T1000 (cell line): ENCODE results near the gene MON1A.
"Not testable (repeated sequence)": the region's sequence is repeated elsewhere in the genome, so short reads cannot be mapped to it uniquely, and the experiment has no call there.

Source experiments
- DNase-seq: peaks from one replicate; lab custom pipeline; 2025; ENCODE audit warnings: mixed read lengths; lab: John Stamatoyannopoulos, UW

The MON1A gene, protein sequence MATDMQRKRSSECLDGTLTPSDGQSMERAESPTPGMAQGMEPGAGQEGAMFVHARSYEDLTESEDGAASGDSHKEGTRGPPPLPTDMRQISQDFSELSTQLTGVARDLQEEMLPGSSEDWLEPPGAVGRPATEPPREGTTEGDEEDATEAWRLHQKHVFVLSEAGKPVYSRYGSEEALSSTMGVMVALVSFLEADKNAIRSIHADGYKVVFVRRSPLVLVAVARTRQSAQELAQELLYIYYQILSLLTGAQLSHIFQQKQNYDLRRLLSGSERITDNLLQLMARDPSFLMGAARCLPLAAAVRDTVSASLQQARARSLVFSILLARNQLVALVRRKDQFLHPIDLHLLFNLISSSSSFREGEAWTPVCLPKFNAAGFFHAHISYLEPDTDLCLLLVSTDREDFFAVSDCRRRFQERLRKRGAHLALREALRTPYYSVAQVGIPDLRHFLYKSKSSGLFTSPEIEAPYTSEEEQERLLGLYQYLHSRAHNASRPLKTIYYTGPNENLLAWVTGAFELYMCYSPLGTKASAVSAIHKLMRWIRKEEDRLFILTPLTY

DNA sequence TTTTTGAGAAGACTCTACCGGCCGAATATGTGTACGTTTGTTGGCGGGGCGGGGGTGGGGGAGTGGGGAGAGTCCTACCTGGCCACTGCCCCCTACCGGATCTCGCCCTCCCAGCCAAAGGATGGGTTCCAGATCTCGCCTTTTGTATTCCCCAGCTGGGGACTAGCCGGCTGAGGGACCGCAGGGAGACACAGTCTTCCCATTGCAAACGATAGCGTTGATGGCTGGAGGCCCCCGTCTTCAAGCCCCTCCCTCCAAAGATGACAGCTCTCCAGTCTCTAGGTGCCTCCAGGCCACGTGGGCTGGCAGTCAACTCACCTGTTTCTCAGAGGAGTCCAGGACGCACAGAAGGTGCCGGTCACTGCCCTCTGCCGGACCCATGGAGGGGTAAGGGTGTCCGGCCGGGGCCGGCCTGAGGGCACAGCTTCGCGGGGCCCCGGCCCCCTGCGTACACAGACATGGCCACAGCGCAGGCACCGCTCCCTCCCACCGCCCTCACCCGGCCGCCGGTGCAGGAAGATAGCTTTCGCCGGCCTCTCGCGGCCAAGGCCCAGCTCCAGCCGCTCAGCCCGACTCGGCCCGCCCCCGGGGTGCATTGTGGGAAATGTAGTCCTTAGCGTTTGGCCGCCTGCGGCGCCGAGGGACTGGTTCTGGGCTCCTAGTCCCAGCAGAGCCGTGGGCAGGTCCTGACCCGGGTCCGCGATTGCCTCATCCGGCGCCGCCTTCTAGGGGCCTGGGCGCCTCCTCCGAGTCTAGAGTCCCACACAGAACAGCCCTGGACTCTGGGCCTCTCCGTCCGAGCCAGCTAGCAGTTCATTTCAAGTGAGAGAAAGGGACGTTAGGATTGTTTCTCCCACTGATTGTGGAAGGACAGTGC is at the start of gene MON1A:
Gene MON1A, minus strand, starts transcription at position 521 of the 877 bp plus-strand sequence. CDS start 16,465 bp downstream, outside the sequence.
- peak; percentile 92 for DNase-seq

DNA sequence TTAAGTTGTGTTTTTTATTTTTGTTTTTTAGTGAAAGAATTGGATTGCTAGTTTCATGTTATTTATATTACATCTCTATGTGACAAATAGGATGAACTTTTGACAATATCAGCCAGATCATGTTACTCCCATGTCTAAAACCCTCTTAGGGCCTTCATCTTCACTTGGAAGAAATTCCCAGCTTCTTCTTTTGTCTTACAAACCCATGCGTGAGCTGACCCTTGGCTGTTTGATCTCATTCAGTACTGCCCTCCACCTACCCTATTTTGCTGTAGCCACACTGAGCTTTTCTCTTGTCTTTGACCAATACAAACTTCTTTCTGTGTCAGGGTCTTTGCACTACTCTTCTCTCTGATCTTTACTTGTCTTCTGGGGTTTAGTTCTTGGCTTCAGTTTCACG is 47.3 kb upstream of the MON1A start:
- DNase-seq: no peak

DNA sequence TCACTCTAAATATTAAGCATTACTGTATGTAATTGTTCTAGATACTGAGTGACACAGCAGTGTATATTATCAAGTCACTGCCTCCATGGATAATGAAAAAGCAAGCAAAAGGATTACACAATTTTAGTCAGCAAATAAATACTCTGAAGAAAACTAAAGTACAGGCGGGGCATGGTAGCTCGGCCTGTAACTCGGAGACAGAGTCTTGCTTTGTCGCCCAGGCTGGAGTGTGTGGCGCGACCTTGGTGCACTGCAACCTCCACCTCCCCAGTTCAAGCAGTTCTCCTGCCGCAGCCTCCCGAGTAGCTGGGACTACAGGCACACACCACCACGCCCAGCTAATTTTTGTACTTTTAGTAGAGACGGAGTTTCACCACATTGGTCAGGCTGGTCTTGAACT is 43.0 kb upstream of the MON1A start:
- no peak for DNase-seq

DNA sequence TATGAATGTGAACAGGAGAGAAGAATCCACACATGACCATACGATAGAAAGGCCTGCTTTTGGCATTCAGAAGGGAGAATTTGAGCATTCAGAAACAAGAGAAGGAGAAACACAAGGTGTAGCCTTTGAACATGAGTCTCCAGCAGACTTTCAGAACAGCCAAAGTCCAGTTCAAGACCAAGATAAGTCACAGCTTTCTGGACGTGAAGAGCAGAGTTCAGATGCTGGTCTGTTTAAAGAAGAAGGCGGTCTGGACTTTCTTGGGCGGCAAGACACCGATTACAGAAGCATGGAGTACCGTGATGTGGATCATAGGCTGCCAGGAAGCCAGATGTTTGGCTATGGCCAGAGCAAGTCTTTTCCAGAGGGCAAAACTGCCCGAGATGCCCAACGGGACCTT is 38.7 kb upstream of the MON1A start:
- DNase-seq: no peak

DNA sequence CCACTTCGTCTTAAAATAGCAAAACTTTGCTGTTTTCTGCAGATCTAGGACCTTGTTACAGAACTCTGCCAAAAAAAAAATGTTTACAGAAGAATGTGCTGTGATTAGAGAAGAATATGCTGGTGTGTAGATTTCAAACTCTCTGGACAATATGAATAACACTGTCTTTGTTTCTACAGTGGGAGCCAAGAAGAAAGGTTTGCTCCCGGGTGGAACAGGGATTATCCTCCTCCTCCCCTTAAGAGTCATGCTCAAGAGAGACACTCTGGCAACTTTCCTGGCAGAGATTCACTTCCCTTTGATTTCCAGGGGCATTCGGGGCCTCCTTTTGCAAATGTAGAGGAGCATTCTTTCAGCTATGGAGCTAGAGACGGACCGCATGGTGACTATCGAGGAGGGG is 37.7 kb upstream of the MON1A start:
- DNase-seq: no peak

DNA sequence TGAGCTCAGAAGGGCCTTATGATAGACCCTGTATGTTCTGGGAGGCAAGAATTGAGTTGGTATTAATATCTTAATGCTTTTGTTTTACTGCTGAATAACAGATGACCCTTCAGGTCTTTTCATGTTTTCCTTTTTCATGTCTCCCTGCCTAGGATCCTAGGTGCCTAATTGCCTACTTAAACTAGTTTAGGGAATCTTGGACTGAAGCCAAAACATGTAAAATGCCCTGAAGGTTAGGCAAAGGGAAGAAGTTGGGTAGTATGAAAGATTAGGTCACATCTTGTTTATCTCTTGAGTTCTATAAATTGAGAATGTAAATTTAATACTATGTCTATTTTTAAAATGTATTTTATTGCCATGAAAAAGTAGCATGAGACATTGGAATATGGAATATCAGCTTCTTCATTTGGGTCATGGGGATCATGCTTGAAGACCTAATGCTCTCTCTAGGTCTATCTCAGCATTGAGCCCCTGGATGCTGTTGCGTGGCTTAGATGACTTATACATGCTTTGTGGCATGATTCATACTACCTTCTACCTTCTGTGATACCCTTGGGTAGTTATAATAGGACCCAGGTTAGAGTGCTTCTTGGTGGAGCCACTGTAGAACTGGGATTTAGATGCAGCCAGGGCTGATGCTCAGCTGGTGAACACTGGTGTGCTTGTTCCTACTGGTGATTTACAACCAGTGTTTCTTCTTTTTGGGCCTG is 36.8 kb upstream of the MON1A start:
- DNase-seq: no peak

DNA sequence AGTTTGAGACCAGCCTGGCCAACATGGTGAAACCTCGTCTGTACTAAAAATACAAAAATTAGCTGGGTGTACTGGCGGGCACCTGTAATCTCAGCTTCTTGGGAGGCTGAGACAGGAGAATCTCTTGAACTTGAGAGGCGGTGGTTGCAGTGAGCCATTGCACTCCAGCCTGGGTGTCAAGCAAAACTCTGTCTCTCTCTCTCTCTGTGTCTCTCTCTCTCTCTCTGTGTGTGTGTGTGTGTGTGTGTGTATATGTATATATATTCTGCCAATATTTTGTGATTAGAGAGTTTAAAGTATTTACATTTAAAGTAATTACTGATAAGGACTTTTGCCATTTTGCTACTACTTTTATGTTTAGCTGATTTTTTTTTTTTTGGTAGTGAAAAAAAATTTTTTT is 26.0 kb upstream of the MON1A start:
- no peak for DNase-seq

DNA sequence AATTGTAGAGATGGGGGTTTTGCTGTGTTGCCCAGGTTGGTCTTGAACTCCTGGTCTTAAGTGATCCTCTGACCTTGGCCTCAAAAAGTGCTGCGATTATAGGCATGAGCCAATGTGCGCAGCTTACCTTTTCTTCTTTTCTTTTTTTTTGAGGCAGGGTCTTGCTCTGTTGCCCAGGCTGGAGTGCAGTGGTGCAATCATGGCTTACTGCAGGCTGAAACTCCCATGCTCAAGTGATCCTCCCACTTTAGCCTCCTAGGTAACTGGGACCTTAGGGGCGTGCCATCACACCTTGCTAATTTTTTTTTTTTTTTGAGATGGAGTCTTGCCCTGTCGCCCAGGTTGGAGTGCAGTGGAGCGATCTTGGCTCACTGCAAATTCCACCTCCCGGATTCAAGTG is 23.3 kb upstream of the MON1A start:
- DNase-seq: no peak

DNA sequence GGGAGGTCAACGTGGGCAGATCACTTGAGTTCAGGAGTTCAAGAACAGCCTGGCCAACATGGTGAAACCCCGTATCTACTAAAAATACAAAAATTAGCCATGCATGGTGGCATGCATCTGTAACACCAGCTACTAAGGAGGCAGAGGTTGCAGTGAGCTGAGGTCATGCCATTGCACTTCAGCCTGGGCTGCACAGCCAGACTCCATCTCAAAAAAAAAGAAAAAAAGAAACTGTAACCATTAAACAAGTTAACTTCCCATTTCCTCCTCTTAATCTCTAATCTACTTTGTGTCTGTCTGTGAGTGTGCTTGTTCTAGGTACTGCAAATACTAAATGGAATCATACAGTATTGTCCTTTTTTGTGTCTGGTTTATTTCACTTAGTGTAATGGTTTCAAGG is 13.0 kb upstream of the MON1A start:
- no peak for DNase-seq

DNA sequence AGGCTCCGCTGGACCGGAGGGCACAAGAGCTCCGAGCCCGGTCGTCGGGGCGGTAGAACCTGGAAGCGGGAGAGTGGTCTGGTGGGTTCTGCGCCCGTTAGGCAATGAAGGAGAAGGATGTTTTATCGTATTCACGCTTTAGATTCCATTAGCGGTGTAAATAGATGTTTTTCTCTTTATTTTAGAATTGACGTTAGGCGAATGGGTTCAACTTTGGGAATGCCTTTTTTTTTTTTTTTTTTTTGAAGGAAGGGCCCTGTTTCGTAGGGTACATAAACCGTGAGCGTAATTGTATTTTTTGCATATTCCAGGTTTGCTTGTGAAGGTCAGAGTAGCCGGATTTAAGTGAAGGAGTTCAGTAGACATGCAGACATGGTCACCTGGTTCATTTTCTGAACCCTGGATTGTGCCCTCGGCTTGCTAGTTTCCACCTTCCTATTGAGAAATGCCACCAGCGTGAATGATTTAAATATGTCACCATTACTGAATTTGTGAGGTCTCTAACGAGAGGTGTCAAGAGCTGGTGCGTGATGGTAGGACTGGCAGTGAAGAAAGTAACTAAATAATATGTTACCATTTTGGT is 11.1 kb upstream of the MON1A start:
- DNase-seq: no peak

DNA sequence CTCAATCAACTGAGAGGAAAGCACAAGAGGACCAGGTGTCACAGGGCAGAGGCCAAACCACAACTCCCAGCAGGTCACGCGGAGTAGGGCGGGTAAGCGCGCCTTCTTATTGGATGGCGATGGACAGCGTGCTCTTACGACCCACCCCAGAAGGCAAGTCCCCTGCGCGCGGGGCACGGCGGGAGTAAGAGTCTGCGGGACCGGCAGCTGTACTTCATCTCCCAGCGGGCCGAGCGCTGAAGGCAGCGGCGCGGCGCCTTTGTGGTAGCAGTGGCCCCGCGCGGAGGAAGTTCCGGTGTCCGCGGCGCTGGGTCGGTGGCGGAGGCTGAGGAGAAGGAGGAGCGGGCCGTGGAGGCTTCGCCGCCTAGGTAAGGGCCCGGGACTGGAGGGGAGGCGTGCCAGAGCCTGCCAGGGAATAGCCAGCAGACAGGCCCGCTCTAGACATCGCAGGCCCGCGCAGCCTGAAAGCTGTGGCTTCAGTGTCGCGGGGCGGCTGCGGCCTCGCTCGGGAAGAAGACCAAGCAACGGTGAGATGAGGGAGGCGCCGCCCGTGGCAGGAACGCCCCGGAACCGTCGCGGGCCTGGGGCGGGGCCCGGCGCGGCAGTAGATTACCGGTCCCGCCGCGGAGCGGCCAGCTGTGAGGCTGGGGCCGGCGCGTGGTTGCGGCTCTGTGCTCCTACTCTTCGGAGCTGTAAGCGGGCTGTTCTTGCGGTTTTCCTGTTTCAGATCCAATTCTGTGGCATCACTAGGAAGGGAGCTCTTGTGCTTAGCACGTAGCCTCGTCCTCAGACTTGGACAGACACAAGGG is 10.5 kb upstream of the MON1A start, which contains the start of gene RBM6:
Gene RBM6, plus strand, starts transcription at position 293 of the 809 bp plus-strand sequence. CDS start 22,492 bp downstream, outside the sequence.
- peak; percentile 91 for DNase-seq

DNA sequence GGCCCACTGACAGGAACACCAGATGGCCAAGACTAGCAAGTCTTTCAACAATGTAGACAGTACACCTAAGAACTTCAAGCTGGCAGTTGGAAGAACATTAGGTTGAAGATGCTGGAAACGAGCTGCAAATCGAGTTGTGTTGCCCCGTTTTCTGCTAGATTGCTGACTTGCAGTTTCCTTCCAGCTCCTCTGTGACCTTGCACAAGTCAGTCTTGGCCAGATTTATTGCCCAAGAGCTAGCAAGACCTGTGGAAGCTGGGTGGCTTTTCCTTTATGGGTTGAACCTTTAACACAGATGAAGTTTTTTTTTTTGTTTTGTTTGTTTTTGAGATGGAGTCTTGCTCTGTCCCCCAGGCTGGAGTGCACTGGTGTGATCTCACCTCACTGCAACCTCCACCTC is 7.5 kb upstream of the MON1A start:
- DNase-seq: no peak

DNA sequence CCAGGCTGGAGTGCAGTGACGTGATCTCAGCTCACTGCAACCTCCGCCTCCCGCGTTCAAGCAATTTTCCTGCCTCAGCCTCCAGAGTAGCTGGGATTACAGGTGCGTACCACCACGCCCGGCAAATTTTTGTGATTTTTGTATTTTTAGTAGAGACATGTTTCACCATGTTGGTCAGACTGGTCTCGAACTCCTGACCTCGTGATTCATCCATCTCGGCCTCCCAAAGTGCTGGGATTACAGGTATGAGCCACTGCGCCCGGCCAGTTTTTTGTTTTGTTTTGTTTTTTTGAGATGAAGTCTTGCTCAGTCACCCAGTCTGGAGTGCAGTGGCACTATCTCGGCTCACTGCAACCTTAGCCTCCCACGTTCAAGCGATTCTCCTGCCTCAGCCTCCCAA is 2.7 kb upstream of the MON1A start:
- DNase-seq: not testable (repeated sequence)

DNA sequence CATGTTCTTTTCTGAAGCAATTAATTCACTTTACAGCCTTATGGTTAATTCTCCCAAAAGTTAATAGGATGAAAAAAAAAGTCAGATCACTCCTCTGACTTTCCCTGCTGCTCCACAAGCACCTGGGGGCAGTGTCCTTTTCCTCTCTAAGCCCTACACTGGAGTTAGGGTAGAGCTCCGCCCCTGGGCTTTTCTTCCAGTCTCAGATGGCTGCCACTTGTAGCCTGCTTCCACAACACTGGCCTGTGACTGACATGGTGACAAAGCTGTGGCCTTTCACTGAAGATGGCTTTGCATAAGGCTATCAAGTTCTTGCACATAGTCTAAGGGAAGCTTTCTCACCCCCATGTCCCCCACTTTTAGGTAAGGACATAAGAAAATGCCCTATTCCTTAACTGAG is 1.3 kb upstream of the MON1A start:
- DNase-seq: no peak

DNA sequence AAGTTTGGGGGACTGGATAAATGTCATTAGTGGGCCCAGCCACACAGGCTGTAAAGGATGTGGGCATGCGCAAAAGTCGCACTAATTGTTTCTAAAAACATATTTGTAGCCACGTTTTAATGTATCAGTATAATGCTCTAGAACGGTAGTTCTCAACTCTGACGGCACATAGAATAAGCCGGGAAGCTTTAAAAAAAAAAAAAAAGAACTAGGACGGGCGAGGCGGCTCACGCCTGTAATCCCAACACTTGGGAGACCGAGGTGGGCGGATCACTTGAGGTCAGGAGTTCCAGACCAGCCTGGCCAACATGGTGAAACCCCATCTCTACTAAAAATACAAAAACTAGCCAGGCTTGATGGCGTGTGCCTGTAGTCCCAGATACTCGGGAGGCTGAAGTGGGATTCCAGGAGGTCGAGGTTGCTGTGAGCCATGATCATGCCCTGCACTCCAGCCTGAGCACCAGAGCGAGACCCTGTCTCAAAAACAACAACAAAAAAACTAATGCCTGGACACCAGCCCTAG is 618 bp upstream of the MON1A start:
- DNase-seq: no peak

DNA sequence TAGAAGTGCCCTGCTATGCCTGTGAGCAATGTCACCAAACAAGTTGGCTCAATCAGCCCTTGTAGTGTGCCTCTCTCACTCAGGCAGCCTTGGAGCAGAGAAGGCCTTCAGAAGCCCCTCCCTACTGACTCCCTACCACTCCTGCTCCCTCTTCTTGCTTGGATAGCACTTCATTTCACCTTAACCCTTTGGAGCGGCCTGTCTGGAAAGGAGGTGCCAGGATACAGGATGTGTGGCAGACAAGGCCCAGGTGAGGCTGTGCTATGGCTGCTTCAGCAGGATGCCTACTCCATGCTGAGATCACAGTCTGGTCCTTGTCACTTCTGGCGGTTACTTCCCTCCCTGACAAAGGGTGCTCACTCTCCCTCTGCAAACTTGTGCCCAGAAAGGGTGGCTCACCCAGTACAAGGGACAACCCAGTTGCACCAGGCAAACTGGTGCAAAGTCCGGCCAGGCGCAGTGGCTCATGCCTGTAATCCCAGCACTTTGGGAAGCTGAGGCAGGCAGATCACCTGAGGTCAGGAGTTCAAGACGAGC is 1.1 kb downstream of the MON1A start:
- no peak for DNase-seq

DNA sequence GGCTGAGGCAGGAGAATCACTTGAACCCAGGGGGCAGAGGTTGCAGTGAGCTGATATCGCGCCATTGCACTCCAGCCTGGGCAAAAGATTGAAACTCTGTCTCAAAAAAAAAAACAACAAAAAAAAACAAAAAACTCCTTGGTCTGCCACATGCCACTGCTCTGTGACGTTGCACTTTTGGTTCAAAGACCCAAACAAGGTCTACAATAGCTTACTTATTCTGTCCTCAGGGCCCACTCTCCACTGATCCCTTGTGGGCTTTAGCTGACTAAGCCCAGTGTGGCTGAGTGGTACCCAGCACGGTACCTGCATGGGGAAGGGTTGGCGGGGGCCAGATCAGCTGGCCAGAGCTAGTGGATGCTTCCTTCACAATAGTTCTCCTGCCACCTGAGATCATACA is 1.8 kb downstream of the MON1A start:
- no peak for DNase-seq

DNA sequence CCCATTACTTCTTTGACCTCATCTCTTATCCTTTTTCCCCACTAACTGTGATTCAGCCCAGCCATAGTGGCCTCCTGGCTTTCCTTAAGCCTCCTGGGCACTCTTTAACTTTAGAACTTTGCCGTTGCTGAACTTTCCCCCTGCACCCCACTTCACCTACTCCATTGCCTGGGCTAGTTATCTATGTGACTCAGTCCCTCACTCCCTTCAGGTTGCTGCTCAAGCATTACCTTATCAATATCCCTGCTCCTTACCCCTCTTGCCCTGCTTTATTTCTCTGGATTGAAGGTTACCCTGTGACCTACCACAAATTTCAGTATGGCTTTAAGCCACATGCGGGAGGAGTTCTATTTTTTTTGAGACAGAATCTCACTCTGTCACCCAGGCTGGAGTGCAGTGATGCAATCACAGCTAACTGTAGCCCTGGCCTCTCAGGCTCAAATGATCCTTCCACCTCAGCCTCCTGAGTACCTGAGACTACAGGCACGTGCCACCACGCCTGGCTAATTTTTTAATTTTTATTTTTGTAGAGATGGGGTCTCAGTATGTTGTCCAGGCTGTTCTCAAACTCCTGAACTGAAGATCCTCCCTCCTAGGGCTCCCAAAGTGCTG is 3.4 kb downstream of the MON1A start:
- no peak for DNase-seq

DNA sequence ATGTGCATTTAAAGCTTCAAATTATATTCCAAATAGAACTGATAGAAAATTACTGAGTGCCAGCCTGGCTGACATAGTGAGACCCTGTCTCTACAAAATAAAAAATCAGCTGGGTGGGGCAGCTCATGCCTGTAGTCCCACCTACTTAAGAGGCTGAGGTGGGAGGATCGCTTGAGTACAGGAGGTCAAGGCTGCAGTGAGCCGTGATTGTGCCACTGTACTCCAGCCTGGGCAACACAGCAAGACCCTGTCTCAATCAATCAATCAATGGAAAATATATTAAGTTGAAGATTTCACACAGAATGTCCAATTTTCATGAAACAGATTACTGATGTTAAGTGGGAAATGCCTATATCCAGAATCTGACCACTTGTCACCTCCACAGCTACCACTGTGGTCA is 4.1 kb downstream of the MON1A start:
- no peak for DNase-seq

DNA sequence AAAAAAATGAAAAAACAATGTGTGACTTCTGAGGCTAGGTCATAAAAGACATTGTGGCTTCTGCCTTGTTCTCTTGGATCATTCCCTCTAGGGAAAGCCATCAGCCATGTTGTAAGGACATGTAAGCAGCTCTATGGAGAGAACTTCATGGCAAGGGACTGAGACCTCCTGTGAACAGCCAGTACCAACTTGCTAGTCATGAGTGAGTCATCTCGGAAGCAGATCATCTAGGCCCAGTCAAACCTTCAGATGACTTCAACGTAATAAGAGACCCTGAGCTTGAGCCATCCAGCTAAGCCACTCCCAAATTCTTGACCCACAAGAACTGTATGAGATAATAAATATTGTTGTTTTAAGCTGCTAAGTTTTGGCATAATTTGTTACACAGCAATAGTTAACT is 4.9 kb downstream of the MON1A start:
- DNase-seq: no peak
